GM10847 (cell line): Measurements from ENCODE around the gene GPATCH2.

ENCODE experiments used
- POLR2A ChIP-seq: IDR thresholded peaks from 2 replicates; pipeline ENCODE4 v1.6.1; 2011; ENCODE audit not compliant: insufficient read length; ENCODE audit errors: extremely low read depth

The GPATCH2 gene

GRCh38 chr1:217506878-217507277 is 124.0 kb downstream of the GPATCH2 start:
- TF ChIP-seq POLR2A, result no peak

GRCh38 chr1:217498209-217498608 is 132.7 kb downstream of the GPATCH2 start:
- no peak for TF ChIP-seq POLR2A

- no peak for TF ChIP-seq POLR2A
These were observed 135.6 kb downstream of the GPATCH2 start for GRCh38 chr1:217495249-217495648.

- no peak for TF ChIP-seq POLR2A
These were observed 136.1 kb downstream of the GPATCH2 start for GRCh38 chr1:217494767-217495166.

GRCh38 chr1:217493290-217493689 is 137.6 kb downstream of the GPATCH2 start:
- TF ChIP-seq POLR2A, result no peak

- no peak for TF ChIP-seq POLR2A
These were observed 146.0 kb downstream of the GPATCH2 start for GRCh38 chr1:217484871-217485270.

GRCh38 chr1:217482356-217483102 is 148.4 kb downstream of the GPATCH2 start:
- TF ChIP-seq POLR2A, result no peak

- no peak for TF ChIP-seq POLR2A
These were observed 152.4 kb downstream of the GPATCH2 start for GRCh38 chr1:217478450-217478849.

- no peak for TF ChIP-seq POLR2A
These were observed 158.0 kb downstream of the GPATCH2 start for GRCh38 chr1:217472915-217473314.

GRCh38 chr1:217471403-217471802 is 159.5 kb downstream of the GPATCH2 start:
- no peak for TF ChIP-seq POLR2A

GRCh38 chr1:217469983-217470382 is 160.9 kb downstream of the GPATCH2 start:
- TF ChIP-seq POLR2A, result no peak

GRCh38 chr1:217465102-217465501 is 165.8 kb downstream of the GPATCH2 start:
- no peak for TF ChIP-seq POLR2A

- no peak for TF ChIP-seq POLR2A
These were observed 168.2 kb downstream of the GPATCH2 start for GRCh38 chr1:217462666-217463065.

GRCh38 chr1:217462159-217462558 is 168.7 kb downstream of the GPATCH2 start:
- TF ChIP-seq POLR2A, result no peak

GRCh38 chr1:217457016-217457415 is 173.9 kb downstream of the GPATCH2 start:
- TF ChIP-seq POLR2A, result no peak

GRCh38 chr1:217456261-217456660 is 174.6 kb downstream of the GPATCH2 start:
- no peak for TF ChIP-seq POLR2A

GRCh38 chr1:217453816-217454215 is 177.1 kb downstream of the GPATCH2 start:
- TF ChIP-seq POLR2A, result no peak

GRCh38 chr1:217449370-217449769 is 181.5 kb downstream of the GPATCH2 start:
- no peak for TF ChIP-seq POLR2A

GRCh38 chr1:217443845-217444244 is 187.0 kb downstream of the GPATCH2 start:
- TF ChIP-seq POLR2A, result no peak
